Right lobe of liver (tissue), 6 donors: ENCODE data around the gene GALNTL6. TPM values are rescaled to one million over a fixed set of nuclear protein-coding genes. Genes with fewer than 3 reads are reported as not detected.

Experiments used
- ATAC-seq, 4 donors: fragments of 200-7000 bp; cut with Tn5 transposase; one replicate each; pipeline ENCODE4 v1.9.1; 2020; ENCODE audit warnings: mild to moderate bottlenecking in 4 of 4, moderate library complexity in 4 of 4
- DNase-seq, 3 donors: peaks; one replicate each; pipeline ENCODE4 v3.0.0-alpha.2; 2020
- H3K27ac ChIP-seq, 3 donors: fragments of 200-600 bp; one replicate each; pipeline ENCODE4 v1.8.0; 2022
- H3K27me3 ChIP-seq, 2 donors: fragments of 200-600 bp; one replicate each; pipeline ENCODE4 v1.8.0; 2022
- H3K36me3 ChIP-seq, 4 donors: fragments of 200-600 bp; sonication (generic) in 1 of 4; one replicate each; pipeline versions ENCODE4 v1.5.1 to v1.8.0; 2017 to 2022; ENCODE audit warnings: control low read depth in 1 of 4
- H3K4me1 ChIP-seq, 4 donors: fragments of 200-600 bp; sonication (generic) in 1 of 4; one replicate each; pipeline versions ENCODE4 v1.5.1 to v1.8.0; 2017 to 2022; ENCODE audit warnings: control low read depth in 1 of 4
- H3K4me3 ChIP-seq, 3 donors: fragments of 200-600 bp; one replicate each; pipeline ENCODE4 v1.8.0; 2022
- H3K9me3 ChIP-seq, 4 donors: fragments of 200-600 bp; sonication (generic) in 1 of 4; one replicate each; pipeline versions ENCODE4 v1.5.1 to v1.8.0; 2017 to 2022; ENCODE audit warnings: control low read depth in 1 of 4
- POLR2A ChIP-seq: fragments of 450-650 bp; IDR thresholded peaks from one replicate; pipeline ENCODE4 v1.6.1; 2017; ENCODE audit warnings: antibody characterized with exemption, mild to moderate bottlenecking
- WGBS: methylation state at CpG from one replicate; pipeline ENCODE4 v1.1.6; 2018; ENCODE audit warnings: low coverage, low lambda C conversion rate; ENCODE audit not compliant: insufficient coverage; ENCODE audit errors: missing lambda C conversion rate; 5-methylcytosine and 5-hydroxymethylcytosine counted together
- intact Hi-C, 2 donors: fragments of 100-400 bp; cut with DNase I; formaldehyde crosslinking; loops; one replicate each; pipeline versions ENCODE4 v1.11.2 to v1.14.1; 2022
- total RNA-seq, 6 experiments: library from RNA; depleted of rRNA in 2 of 6; stranded (reverse); fragments of >200 nt in 2 of 6; fragmentation: NEBNext Ultra II Directional in 3 of 6; extraction: Animal tissue kit (Norgen Biotek cat#: 25700) in 3 of 6; gene quantifications; one replicate each; pipeline versions ENCODE4 v1.1.0 to v1.2.4, GENCODE V29; 2016 to 2023
- TF ChIP-seq, protein P1 (sequence below), 4 donors: fragments of 200-600 bp in 3 of 4; fragments of 450-650 bp in 1 of 4; IDR thresholded peaks; one replicate each; pipeline versions ENCODE4 v1.5.1 to v1.8.0; 2016 to 2022; ENCODE audit warnings: antibody characterized with exemption in 4 of 4, mild to moderate bottlenecking in 2 of 4
- donor health status: DM: no; HTN: yes; CAD: no.
- donor health status: DM: no; HTN: no; CAD: no.
- donor health status: DM: no; HTN: no; CAD: no.
- donor health status: DM: no; HTN: yes; CAD: no.
- donor health status: DM: no; HTN: yes; CAD: no.

GALNTL6 gene
- total RNA-seq, 6 experiments from 2014 or later: 0.15 to 1.1 (median 0.30) TPM; not detected in 3

- Histone ChIP-seq H3K27ac (no peak overlapping the region), H3K9me3 (no peaks in the 10 kb centered on the region), H3K27me3 (no peaks in the 10 kb centered on the region), H3K4me3 (no peak overlapping the region), H3K4me1 (no peaks in the 10 kb centered on the region), H3K36me3 (no peaks in the 10 kb centered on the region)
- intact Hi-C loops: no loop called here
- DNase-seq (no peak), ATAC-seq (no peak)
- 63% methylated on average over 2 of the region's 2 CpGs for WGBS
- TF ChIP-seq POLR2A: no peak
- TF ChIP-seq, protein P1, sequence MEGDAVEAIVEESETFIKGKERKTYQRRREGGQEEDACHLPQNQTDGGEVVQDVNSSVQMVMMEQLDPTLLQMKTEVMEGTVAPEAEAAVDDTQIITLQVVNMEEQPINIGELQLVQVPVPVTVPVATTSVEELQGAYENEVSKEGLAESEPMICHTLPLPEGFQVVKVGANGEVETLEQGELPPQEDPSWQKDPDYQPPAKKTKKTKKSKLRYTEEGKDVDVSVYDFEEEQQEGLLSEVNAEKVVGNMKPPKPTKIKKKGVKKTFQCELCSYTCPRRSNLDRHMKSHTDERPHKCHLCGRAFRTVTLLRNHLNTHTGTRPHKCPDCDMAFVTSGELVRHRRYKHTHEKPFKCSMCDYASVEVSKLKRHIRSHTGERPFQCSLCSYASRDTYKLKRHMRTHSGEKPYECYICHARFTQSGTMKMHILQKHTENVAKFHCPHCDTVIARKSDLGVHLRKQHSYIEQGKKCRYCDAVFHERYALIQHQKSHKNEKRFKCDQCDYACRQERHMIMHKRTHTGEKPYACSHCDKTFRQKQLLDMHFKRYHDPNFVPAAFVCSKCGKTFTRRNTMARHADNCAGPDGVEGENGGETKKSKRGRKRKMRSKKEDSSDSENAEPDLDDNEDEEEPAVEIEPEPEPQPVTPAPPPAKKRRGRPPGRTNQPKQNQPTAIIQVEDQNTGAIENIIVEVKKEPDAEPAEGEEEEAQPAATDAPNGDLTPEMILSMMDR (IDR thresholded peaks at IDR 0.05): no peak
Observed at GRCh38 chr4:172134521-172134920, 321.3 kb downstream of the GALNTL6 start.

DNA sequence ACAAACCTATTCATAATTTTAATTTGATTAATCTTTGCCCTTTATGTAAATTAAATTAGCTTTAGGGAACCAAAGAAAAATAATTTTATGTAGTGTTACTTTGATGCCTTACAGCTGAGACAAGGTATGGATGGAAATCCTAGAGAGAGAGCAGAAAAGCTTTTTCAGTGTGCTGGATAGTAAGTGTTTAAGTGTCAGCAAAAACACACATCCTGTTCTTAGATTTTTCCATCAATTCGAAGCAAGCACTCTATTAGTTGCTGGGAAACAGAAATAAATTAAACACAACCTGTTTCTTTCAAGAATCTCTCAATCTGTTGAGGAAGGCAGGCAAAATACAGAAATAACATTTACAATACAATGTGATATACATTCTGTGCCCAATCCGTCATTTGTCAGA is 327.8 kb downstream of the GALNTL6 start:
- DNase-seq: no peak
- TF ChIP-seq, protein P1 (IDR thresholded peaks at IDR 0.05): no peak
- TF ChIP-seq POLR2A: no peak
- Histone ChIP-seq H3K36me3 (no peaks in the 10 kb centered on the region), H3K27me3 (no peaks in the 10 kb centered on the region), H3K27ac (no peak overlapping the region), H3K4me1 (no peaks in the 10 kb centered on the region), H3K4me3 (no peak overlapping the region), H3K9me3 (no peaks in the 10 kb centered on the region)
- no peak for ATAC-seq
- intact Hi-C loops: no loop called here
- 31% methylated on average over 2 of the region's 2 CpGs for WGBS

- no peak for ATAC-seq
Observed at GRCh38 chr4:172142281-172142741, 329.1 kb downstream of the GALNTL6 start.

GRCh38 chr4:172143605-172144314 is 330.6 kb downstream of the GALNTL6 start:
- Histone ChIP-seq H3K27me3 (no peaks in the 10 kb centered on the region), H3K9me3 (no peaks in the 10 kb centered on the region), H3K27ac (no peak overlapping the region), H3K4me3 (no peak overlapping the region), H3K36me3 (no peaks in the 10 kb centered on the region), H3K4me1 (no peaks in the 10 kb centered on the region)
- TF ChIP-seq POLR2A: no peak
- TF ChIP-seq, protein P1 (IDR thresholded peaks at IDR 0.05): no peak
- 23% methylated on average over 3 of the region's 3 CpGs for WGBS
- no peak for ATAC-seq
- no peak for DNase-seq
- intact Hi-C loops: no loop called here

More at GRCh38 chr4:172142281-172142741, 329.1 kb downstream of the GALNTL6 start:
- no peaks in the 10 kb centered on the region for H3K27me3 ChIP-seq
- H3K4me1 ChIP-seq: no peaks in the 10 kb centered on the region
- no peak overlapping the region for H3K27ac ChIP-seq
- H3K9me3 ChIP-seq: no peaks in the 10 kb centered on the region
- no peak for DNase-seq
- no peak overlapping the region for H3K4me3 ChIP-seq
- no peaks in the 10 kb centered on the region for H3K36me3 ChIP-seq
- intact Hi-C loops: no loop called here
- 17% methylated on average over 2 of the region's 2 CpGs for WGBS
- TF ChIP-seq POLR2A: no peak
- TF ChIP-seq, protein P1 (IDR thresholded peaks at IDR 0.05): no peak
